BJ (cell line): ENCODE measurements around the gene SORBS1. TPM values are rescaled to one million over a fixed set of nuclear protein-coding genes. Genes with fewer than 3 reads are reported as not detected.

Experiments
- CTCF ChIA-PET: fragments of 350-600 bp; formaldehyde crosslinking; extraction: SDS; loops from one replicate; lab custom pipeline; 2021; ENCODE audit warnings: antibody characterized with exemption, inconsistent platforms; lab: Yijun Ruan, JAX
- POLR2A ChIA-PET: fragments of 300-600 bp; sonication (Branson Sonifier 250); formaldehyde crosslinking; extraction: SDS; loops from one replicate; lab custom pipeline; 2021; ENCODE audit warnings: antibody characterized with exemption; lab: Charles Lee
- DNase-seq: peaks from one replicate; pipeline ENCODE4 v3.0.0-alpha.2; 2011; ENCODE audit warnings: low read depth
- H3K27me3 ChIP-seq: 2 replicates; pipeline ENCODE4 v1.6.0; 2011; ENCODE audit warnings: low read length; ENCODE audit not compliant: control insufficient read depth, insufficient read depth
- H3K36me3 ChIP-seq: 2 replicates; pipeline ENCODE4 v1.5.1; 2011; ENCODE audit warnings: low read length; ENCODE audit not compliant: control insufficient read depth, insufficient read depth
- H3K4me3 ChIP-seq: 2 replicates; pipeline ENCODE4 v1.5.1; 2011; ENCODE audit warnings: low read depth, mild to moderate bottlenecking, control low read depth, low read length
- polyA plus RNA-seq: library from polyadenylated mRNA; depleted of rRNA; stranded (reverse); fragments of >200 nt; gene quantifications from 2 replicates; pipeline ENCODE4 v1.2.3, GENCODE V29; 2011
- TF ChIP-seq, protein P1 (sequence below): IDR thresholded peaks from 2 replicates; pipeline ENCODE4 v1.5.1; 2011; ENCODE audit warnings: low read depth, mild to moderate bottlenecking, control low read depth, inconsistent platforms, low read length, moderate library complexity; ENCODE audit not compliant: insufficient read depth

SORBS1 gene
- polyA plus RNA-seq, 1 experiment = 1.8 TPM

DNA sequence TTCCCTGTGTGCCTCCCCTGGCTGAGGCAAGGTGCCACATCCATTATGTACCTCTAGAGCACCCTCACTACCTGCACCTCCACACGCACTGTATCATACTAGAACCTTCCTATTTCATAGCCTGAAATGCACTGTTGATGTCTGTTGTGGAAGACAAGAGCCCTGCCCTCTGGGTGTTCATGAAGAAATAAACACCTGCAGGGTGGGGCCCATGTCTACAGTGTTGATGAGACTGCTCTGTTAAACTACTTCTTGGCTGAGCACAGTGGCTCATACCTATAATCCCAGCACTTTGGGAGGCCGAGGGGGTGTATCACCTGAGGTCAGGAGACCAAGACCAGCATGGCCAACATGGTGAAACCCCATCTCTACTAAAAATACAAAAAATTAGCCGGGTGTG is 14.0 kb downstream of the SORBS1 start:
- TF ChIP-seq, protein P1, sequence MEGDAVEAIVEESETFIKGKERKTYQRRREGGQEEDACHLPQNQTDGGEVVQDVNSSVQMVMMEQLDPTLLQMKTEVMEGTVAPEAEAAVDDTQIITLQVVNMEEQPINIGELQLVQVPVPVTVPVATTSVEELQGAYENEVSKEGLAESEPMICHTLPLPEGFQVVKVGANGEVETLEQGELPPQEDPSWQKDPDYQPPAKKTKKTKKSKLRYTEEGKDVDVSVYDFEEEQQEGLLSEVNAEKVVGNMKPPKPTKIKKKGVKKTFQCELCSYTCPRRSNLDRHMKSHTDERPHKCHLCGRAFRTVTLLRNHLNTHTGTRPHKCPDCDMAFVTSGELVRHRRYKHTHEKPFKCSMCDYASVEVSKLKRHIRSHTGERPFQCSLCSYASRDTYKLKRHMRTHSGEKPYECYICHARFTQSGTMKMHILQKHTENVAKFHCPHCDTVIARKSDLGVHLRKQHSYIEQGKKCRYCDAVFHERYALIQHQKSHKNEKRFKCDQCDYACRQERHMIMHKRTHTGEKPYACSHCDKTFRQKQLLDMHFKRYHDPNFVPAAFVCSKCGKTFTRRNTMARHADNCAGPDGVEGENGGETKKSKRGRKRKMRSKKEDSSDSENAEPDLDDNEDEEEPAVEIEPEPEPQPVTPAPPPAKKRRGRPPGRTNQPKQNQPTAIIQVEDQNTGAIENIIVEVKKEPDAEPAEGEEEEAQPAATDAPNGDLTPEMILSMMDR = no peak
- POLR2A ChIA-PET = no interaction called here
- no peak for DNase-seq
- no peaks in the 10 kb centered on the region for H3K27me3 ChIP-seq
- no peaks in the 10 kb centered on the region for H3K36me3 ChIP-seq
- no peak overlapping the region for H3K4me3 ChIP-seq
- CTCF ChIA-PET = no interaction called here

DNA sequence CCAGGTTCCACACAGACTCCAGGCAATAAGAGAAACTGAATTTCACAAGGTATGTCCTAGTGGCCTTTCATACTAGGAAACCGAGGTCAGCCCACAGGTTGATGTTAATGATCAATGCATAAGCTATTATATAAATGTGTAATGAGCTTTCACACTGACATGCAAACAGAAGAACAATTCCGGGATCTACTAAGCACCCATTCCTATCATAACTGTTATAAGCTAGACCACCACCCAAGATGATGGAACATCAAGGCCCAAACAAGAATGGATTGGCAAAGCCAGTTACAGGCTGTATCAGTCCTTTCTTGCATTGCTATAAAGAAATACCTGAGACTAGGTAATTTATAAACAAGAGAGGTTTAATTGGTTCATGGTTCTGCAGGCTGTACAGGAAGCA is 15.2 kb downstream of the SORBS1 start:
- H3K4me3 ChIP-seq = no peak overlapping the region
- CTCF ChIA-PET = no interaction called here
- POLR2A ChIA-PET = no interaction called here

DNA sequence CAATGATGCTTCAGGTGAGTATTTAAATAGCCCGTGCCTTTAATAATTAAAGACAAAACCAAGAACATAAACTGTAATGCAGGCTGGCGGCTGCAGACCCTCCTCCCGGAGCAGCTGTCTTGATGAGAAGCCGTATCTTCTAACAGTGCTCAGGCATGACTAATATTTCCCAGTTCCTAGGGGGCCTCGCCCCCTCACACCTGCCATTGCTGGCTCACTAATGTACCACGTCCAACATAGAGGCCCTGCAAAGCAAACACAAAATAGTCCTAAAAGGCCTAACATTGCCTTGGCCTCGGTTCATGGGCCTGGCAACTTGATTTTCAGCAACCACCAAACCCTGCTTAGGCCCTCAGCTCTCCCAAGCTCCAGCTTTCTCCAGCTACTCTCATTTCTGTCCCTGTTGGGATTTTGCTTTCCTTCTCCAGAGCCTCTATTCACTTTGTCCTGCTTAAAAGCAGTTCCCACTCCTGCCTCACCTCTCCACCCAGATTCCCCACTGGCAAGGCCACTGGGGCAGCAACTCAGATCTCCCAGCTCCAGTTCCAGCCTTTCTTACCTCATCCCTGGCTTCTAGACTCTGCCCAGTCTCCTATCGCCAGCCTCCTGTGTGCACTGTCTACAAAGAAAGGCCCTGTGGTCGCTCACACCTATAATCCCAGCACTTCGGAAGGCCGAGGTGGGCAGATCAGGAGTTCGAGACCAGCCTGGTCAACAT is 16.2 kb downstream of the SORBS1 start:
- no peak for DNase-seq
- ChIA-PET POLR2A (interaction anchor here (0.5 kb wide), 1 partner anchor 10 kb away, joined by 6 read pairs; no protein-coding TSS in a partner anchor), CTCF (interaction anchor here (1.0 kb wide), 1 partner anchor 17 kb away, joined by 3 read pairs; no protein-coding TSS in a partner anchor)
- Histone ChIP-seq H3K36me3 (no peaks in the 10 kb centered on the region), H3K27me3 (no peaks in the 10 kb centered on the region), H3K4me3 (no peak overlapping the region)
- TF ChIP-seq, protein P1 = no peak

More for the DNA sequence above, 15.2 kb downstream of the SORBS1 start:
- TF ChIP-seq, protein P1 = no peak
- Histone ChIP-seq H3K36me3 (no peaks in the 10 kb centered on the region), H3K27me3 (no peaks in the 10 kb centered on the region)
- DNase-seq = no peak

DNA sequence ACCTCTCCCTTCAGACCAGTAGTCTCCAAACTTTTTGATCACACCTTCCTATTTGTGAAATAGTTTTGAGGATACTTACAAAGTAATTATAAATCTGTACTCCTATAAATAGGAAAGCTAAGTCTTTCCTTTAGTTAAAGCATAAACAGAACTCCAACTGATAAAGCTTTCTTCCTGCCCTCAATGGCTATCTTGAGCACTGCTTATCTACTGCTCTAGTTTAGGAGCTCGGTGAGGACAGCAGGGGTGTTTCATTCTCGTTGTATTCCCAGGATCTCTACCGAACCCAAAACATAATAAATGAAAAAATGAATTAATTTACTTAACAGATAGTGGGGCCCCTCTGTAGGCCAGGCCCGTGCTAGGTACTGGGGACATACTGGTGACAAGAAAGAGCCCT is 17.7 kb downstream of the SORBS1 start:
- no peaks in the 10 kb centered on the region for H3K27me3 ChIP-seq
- ChIA-PET CTCF (interaction anchor here (1.0 kb wide), 1 partner anchor 16 kb away, joined by 3 read pairs; no protein-coding TSS in a partner anchor), POLR2A (no interaction called here)
- no peaks in the 10 kb centered on the region for H3K36me3 ChIP-seq
- H3K4me3 ChIP-seq = no peak overlapping the region
- DNase-seq = no peak
- TF ChIP-seq, protein P1 = no peak

DNA sequence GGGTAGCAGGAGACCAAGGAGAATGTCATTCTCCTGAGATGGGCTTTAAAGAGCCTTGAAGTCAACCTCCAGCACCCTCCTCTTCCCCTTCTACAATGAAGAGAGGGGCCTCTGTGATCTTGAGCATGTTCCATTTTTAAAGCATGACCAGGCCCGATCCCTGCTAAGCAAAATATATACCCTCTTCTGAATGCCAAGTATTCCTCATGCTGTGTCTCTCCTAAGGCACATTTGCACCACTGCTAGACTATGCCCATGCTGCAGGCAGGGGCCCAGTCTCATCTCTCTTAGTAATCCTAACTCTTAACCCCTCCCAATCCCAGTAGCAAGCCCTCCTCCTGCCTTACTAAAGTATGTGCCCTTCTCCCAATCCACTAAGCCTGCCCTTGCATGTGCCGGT is 18.4 kb downstream of the SORBS1 start:
- DNase-seq = no peak
- ChIA-PET CTCF (interaction anchor here (1.0 kb wide), 1 partner anchor 15 kb away, joined by 3 read pairs; no protein-coding TSS in a partner anchor), POLR2A (no interaction called here)
- TF ChIP-seq, protein P1 = no peak
- no peaks in the 10 kb centered on the region for H3K27me3 ChIP-seq
- no peaks in the 10 kb centered on the region for H3K36me3 ChIP-seq
- no peak overlapping the region for H3K4me3 ChIP-seq
